ENCODE measurements around the gene PHF8. TPM values are rescaled to one million over a fixed set of nuclear protein-coding genes. Genes with fewer than 3 reads are reported as not detected.

PHF8 gene
- total RNA-seq, 4 donors from 2014 or later = 22.7 to 75.4 (median 51.2) TPM

DNA sequence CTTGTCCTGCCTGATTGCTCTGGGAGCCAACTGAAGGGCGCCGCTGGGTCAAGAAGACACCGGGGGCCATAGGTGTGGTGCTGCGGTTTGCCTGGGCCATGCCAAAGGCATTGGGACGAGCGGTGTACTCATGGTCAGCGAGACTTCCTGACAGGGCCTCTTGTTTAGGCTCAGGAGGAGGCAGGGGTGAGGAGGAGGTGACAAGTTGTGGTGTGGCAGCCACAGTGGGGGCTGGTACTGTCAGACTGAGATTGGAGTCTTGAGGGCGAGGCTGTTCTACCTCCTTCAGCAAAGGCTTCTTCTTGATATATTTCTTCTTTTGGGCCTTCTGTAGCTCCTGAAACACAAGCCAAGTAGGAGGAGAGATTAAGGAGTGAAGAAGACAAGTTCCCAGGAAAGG is 104.1 kb downstream of the PHF8 start:
- DNase-seq = no peak
- WGBS, 2 donors (ENCODE audit: low coverage in 1 of 2) = 85% methylated on average over 8 of the region's 8 CpGs; no CpG with 5 or more reads in 1 of the 2 donors
- no peak overlapping the region for H3K27ac ChIP-seq
- H3K27me3 ChIP-seq = no peaks in the 10 kb centered on the region
- no peaks in the 10 kb centered on the region for H3K9me3 ChIP-seq
- intact Hi-C loops (cut with DNase I; ENCODE audit: low total_unique reads) (no loop called here), in situ Hi-C loops (cut with MboI; ENCODE audit: low pct_ligation_motif_present in 1 of 4, low pct_unique_long_range_greater_than_20kb in 1 of 4, low sequenced_read_pairs in 3 of 4) (no loop called here)
- no peak overlapping the region for H3K4me3 ChIP-seq
- TF ChIP-seq POLR2A (IDR thresholded peaks at IDR 0.05) (no peak), POLR2AphosphoS5 (IDR thresholded peaks at IDR 0.05) (no peak), EP300 (IDR thresholded peaks at IDR 0.05; ENCODE audit: low read depth) (no peak)
- TF ChIP-seq, protein P1, sequence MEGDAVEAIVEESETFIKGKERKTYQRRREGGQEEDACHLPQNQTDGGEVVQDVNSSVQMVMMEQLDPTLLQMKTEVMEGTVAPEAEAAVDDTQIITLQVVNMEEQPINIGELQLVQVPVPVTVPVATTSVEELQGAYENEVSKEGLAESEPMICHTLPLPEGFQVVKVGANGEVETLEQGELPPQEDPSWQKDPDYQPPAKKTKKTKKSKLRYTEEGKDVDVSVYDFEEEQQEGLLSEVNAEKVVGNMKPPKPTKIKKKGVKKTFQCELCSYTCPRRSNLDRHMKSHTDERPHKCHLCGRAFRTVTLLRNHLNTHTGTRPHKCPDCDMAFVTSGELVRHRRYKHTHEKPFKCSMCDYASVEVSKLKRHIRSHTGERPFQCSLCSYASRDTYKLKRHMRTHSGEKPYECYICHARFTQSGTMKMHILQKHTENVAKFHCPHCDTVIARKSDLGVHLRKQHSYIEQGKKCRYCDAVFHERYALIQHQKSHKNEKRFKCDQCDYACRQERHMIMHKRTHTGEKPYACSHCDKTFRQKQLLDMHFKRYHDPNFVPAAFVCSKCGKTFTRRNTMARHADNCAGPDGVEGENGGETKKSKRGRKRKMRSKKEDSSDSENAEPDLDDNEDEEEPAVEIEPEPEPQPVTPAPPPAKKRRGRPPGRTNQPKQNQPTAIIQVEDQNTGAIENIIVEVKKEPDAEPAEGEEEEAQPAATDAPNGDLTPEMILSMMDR (IDR thresholded peaks at IDR 0.05) = no peak
- H3K36me3 ChIP-seq = peaks cover 0 to 3% (median 0%) of the 10 kb centered on the region in 4 donors
- no peaks in the 10 kb centered on the region for H3K4me1 ChIP-seq

DNA sequence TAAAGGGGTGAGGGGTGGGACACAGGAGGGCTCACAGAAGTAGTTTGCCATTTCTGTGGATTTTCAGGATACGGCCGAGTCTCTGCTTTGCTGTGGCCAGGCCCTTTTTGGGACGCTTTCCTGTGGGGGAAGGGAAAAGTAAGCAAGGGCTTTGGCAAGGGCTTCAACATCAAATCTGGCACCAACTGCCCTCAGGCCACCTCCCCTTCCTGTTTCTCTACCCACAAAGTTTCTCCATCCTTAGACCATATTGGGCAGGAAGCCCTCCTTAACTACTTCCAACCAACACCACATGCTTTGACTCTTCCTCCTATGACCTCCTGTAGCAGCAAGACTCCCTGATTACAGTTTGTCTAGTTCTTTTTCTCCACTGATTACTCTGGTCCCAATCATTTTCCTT is 105.1 kb downstream of the PHF8 start:
- Histone ChIP-seq H3K36me3 (peaks cover 0 to 3% (median 0%) of the 10 kb centered on the region in 4 donors), H3K9me3 (no peaks in the 10 kb centered on the region), H3K27me3 (no peaks in the 10 kb centered on the region), H3K4me3 (no peak overlapping the region), H3K27ac (no peak overlapping the region), H3K4me1 (no peaks in the 10 kb centered on the region)
- DNase-seq = no peak
- in situ Hi-C loops (cut with MboI; ENCODE audit: low pct_ligation_motif_present in 1 of 4, low pct_unique_long_range_greater_than_20kb in 1 of 4, low sequenced_read_pairs in 3 of 4) (no loop called here), intact Hi-C loops (cut with DNase I; ENCODE audit: low total_unique reads) (no loop called here)
- WGBS, 2 donors (ENCODE audit: low coverage in 1 of 2) = 76% methylated on average over 3 of the region's 3 CpGs; no CpG with 5 or more reads in 1 of the 2 donors
- TF ChIP-seq, protein P1 (IDR thresholded peaks at IDR 0.05) = no peak
- TF ChIP-seq POLR2AphosphoS5 (IDR thresholded peaks at IDR 0.05) (no peak), EP300 (IDR thresholded peaks at IDR 0.05; ENCODE audit: low read depth) (no peak), POLR2A (IDR thresholded peaks at IDR 0.05) (no peak)

DNA sequence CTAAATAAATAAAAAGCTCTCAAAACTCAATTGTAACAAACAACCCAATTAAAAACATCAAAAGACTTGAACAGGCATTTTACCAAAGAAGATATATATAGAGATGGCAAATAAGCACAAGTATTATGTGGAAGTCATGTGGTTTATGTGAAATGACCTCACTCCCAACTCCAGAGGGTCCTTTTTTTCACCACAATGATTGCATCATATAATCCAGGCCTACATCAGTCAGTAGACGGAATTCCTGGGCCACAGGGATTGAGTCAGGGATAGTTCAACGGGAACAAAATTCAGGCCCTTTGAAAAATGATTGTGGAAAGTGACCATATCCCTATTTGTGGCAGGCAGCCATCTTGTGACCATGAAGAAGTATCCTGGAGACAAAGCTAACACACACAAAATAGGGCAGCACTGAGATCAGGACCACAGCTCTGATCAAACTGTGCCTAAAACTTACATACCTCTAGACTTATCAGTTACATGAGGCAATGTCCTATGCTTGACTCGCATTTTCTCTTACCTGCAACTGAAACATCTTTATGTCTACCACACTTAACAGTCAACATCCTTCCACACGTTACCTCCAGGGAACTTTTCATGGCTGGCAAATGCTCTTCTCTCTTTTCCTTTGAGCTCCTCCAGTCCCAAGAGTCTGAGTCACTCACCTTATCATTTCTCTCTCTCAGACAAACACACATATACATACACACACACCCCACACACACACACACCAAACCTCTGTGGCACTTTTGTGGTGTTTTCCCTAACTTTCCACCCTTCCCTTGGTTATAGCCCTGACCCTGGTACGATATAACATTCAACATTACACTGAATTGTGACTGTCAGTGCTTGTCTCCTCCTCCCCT is 113.5 kb downstream of the PHF8 start:
- intact Hi-C loops (cut with DNase I; ENCODE audit: low total_unique reads) = no loop called here
- Histone ChIP-seq H3K4me3 (no peak overlapping the region), H3K36me3 (no peaks in the 10 kb centered on the region), H3K9me3 (no peaks in the 10 kb centered on the region), H3K27ac (no peak overlapping the region), H3K4me1 (no peaks in the 10 kb centered on the region), H3K27me3 (no peaks in the 10 kb centered on the region)
- WGBS, 2 donors (ENCODE audit: low coverage in 1 of 2) = 56 to 80% methylated on average over 1 to 5 of the region's 5 CpGs
- DNase-seq = no peak
- TF ChIP-seq, protein P1 (IDR thresholded peaks at IDR 0.05) = no peak
- TF ChIP-seq EP300 (IDR thresholded peaks at IDR 0.05; ENCODE audit: low read depth) = no peak
- in situ Hi-C loops (cut with MboI; ENCODE audit: low pct_ligation_motif_present in 1 of 4, low pct_unique_long_range_greater_than_20kb in 1 of 4, low sequenced_read_pairs in 3 of 4) = no loop called here

DNA sequence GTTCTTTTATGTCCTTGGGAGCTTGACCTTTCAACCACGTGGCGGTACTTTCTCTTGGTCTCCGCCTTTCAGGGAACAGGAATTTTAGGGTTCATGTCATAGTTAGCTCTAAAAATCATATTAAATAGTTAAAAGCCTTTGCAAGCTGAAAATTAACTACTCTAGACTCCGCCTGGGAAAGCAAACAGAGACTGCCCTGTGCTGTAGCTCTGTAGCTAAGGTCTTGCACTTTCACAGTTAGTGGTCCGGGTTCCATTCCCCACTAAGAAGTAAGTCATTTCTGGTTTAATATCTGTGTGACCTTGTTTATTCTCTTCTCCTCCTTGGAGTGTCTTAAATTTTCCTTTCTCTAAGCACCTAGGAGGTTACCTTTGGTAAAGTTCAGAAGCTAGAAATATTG is 118.2 kb downstream of the PHF8 start:
- Histone ChIP-seq H3K27ac (no peak overlapping the region), H3K36me3 (no peaks in the 10 kb centered on the region), H3K27me3 (no peaks in the 10 kb centered on the region), H3K4me1 (no peaks in the 10 kb centered on the region), H3K4me3 (no peak overlapping the region), H3K9me3 (no peaks in the 10 kb centered on the region)
- intact Hi-C loops (cut with DNase I; ENCODE audit: low total_unique reads) (no loop called here), in situ Hi-C loops (cut with MboI; ENCODE audit: low pct_ligation_motif_present in 1 of 4, low pct_unique_long_range_greater_than_20kb in 1 of 4, low sequenced_read_pairs in 3 of 4) (no loop called here)
- 64% methylated on average over 5 of the region's 5 CpGs; no CpG with 5 or more reads in 1 of the 2 donors for WGBS, 2 donors (ENCODE audit: low coverage in 1 of 2)
- TF ChIP-seq, protein P1 (IDR thresholded peaks at IDR 0.05) = no peak
- TF ChIP-seq POLR2AphosphoS5 (IDR thresholded peaks at IDR 0.05) = no peak
- no peak for TF ChIP-seq EP300 (IDR thresholded peaks at IDR 0.05; ENCODE audit: low read depth)
- no peak for TF ChIP-seq POLR2A (IDR thresholded peaks at IDR 0.05)
- DNase-seq = no peak

All from transverse colon (tissue), 4 donors.